Choroid plexus epithelial cell (primary cell): ENCODE data around the gene IL1RAPL1.
A peak's percentile ranks its signal among the peaks of the same experiment; 100 is the strongest.

Experiments used
- DNase-seq: peaks from one replicate; pipeline ENCODE4 v3.0.0-alpha.2; 2010; ENCODE audit warnings: low read depth
- H3K4me3 ChIP-seq: 2 replicates; pipeline ENCODE4 v1.5.1; 2011; ENCODE audit warnings: low read depth, mild to moderate bottlenecking, control low read depth, low read length, moderate library complexity
- TF ChIP-seq, protein P1 (sequence below): conservative IDR thresholded peaks from 2 replicates; pipeline ENCODE4 v1.5.1; 2011; ENCODE audit warnings: low read depth, mild to moderate bottlenecking, control low read depth, inconsistent platforms, low read length, moderate library complexity

The IL1RAPL1 gene

DNA sequence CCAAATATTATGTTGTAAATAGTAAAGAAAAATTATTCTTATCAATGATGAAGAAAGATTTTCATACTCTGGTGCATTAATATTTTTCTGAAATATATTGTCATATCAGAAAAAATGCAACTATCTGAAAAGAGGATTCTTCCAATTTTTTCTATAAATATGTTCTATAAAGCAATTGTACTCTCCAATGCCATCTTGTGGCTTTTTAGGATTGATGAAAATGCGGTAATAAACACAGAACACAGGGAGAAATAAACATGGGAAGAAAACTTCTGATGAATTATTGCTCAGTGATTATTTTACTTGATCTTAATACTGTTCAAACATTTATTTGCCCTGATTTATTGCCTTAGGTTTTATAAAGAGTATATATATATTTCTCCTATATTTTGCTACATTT lies 215.4 kb downstream of the IL1RAPL1 start:
- H3K4me3 ChIP-seq: no peak overlapping the region
- TF ChIP-seq, protein P1, sequence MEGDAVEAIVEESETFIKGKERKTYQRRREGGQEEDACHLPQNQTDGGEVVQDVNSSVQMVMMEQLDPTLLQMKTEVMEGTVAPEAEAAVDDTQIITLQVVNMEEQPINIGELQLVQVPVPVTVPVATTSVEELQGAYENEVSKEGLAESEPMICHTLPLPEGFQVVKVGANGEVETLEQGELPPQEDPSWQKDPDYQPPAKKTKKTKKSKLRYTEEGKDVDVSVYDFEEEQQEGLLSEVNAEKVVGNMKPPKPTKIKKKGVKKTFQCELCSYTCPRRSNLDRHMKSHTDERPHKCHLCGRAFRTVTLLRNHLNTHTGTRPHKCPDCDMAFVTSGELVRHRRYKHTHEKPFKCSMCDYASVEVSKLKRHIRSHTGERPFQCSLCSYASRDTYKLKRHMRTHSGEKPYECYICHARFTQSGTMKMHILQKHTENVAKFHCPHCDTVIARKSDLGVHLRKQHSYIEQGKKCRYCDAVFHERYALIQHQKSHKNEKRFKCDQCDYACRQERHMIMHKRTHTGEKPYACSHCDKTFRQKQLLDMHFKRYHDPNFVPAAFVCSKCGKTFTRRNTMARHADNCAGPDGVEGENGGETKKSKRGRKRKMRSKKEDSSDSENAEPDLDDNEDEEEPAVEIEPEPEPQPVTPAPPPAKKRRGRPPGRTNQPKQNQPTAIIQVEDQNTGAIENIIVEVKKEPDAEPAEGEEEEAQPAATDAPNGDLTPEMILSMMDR: peak; percentile 39
- peak; percentile 13 for DNase-seq

DNA sequence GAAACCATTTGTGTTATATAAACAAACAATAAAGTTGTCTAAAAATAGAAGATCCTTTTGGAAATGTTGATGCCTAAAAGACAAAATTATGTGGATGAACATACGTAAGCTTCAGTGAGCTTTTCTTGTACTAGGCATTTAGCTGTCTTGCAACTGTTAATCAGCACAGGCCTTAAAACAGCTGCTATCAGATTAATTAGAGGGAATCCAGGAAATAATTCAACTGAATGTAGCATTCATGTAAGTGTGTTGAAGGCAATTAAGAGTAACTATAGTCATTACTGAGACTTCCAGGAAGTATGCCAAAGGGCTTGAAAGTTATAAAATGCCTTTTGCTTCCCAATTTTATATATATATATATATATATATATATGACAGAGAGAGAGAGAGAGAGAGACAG lies 248.7 kb downstream of the IL1RAPL1 start:
- DNase-seq: no peak
- TF ChIP-seq, protein P1: no peak
- no peak overlapping the region for H3K4me3 ChIP-seq

DNA sequence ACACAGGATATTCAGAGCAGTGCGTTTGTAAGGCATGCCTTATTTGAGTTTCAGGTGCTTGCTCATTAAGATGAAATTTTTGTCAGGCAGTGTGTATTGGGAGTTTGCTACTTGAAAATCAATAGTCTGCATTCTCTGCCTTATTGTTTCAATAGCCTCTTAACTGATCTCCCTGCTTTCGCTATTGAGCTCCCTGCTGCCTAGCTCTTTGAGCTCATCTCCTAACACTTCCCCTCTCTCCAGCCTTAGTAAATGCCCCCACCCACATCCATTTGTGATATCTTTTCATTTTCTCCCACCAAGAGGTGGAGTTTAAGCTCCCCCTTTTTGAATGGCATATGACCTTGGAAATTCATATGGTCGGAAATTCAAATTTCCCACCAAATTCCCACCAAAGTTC lies 256.6 kb downstream of the IL1RAPL1 start:
- TF ChIP-seq, protein P1: no peak

DNA sequence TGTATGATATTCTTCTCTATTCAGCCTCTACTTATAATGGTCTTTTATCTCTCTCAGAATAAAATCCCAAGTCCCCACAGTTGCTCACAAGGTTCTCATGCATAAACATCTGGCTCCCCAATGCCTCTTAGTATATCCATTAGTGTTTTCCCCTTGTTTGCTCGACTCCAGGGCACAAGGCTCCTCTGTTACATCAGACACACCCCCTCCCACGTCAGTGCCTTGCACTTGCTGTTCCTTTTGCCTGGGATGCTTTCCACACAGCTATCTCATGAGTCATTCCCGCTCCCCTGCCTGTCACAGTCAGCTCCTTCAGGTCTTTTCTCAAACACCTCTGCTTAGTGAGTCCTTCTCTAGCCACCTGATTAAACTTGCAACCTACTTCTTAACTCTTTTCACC lies 260.2 kb downstream of the IL1RAPL1 start:
- H3K4me3 ChIP-seq: no peak overlapping the region
- DNase-seq: peak; percentile 77
- TF ChIP-seq, protein P1: no peak

More for the DNA sequence above, 256.6 kb downstream of the IL1RAPL1 start:
- no peak overlapping the region for H3K4me3 ChIP-seq
- no peak for DNase-seq

DNA sequence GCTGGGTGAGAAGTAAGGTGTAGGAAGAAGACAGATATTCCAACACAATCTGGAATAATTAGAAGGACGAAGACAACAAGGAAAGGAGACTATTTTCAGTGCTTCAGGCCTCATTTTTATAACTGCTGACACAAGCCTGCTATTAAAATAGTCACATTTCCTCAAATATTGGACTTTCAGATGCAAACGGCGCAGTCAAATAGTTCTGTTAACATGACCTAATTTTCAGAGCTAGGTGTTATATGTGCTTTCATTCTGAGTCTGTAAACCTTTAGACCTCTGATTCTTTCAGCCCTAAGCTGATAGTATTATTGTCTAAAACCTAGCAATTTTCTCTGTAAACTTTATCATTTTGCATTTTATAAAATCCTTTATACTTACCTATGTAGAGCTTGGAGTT lies 261.5 kb downstream of the IL1RAPL1 start:
- no peak for DNase-seq
- no peak overlapping the region for H3K4me3 ChIP-seq
- TF ChIP-seq, protein P1: no peak

DNA sequence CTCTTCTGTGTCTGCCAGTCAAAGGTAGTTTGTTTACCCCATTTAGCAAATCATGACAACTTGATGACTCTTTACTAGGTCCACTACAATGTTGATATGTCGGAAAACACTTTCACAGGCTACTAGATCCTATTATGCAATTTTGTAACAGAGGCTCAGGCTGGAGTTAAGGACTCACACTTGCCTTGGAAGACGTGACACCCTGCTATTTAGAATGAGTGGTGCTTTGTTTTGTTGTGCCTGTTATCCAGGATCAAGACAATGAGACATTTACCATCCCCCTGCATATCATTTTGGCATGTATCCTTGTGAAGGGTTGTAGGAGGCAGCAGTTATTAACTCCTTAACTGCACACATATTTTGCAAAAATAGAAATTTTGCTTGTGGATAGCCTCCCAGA lies 263.7 kb downstream of the IL1RAPL1 start:
- TF ChIP-seq, protein P1: no peak
- DNase-seq: no peak

DNA sequence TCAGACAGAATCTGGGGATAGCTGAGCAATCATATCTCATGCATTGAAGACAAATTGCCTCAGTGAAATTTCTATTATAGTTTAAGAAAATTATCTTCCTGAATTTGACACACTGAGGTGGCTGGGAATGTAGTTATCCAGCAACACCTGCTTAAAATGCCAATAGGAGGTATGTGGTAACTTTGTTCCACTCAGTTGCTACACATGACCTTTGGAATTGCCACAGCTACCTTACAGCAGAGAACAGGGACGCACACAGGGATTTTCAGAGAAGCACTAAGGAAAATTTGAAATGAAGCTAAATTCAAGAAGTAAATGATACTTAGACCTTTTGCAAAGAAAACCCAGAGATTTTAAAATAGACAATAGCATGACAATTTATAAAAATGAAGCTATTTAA lies 264.6 kb downstream of the IL1RAPL1 start:
- TF ChIP-seq, protein P1: no peak
- H3K4me3 ChIP-seq: no peak overlapping the region
- DNase-seq: no peak

More for the DNA sequence above, 263.7 kb downstream of the IL1RAPL1 start:
- no peak overlapping the region for H3K4me3 ChIP-seq
